GM12865 (cell line): Measurements from ENCODE around the gene GMCL2.
"Not testable (repeated sequence)": the region's sequence is repeated elsewhere in the genome, so short reads cannot be mapped to it uniquely, and the experiment has no call there.

Source experiments
- DNase-seq: peaks from one replicate; pipeline ENCODE4 v3.0.0; 2010; ENCODE audit warnings: low read depth
- H3K4me3 ChIP-seq: 2 replicates; pipeline ENCODE4 v1.5.1; 2011; ENCODE audit warnings: mild to moderate bottlenecking, low read depth, low read length, control low read depth
- TF ChIP-seq, protein P1 (sequence below): IDR thresholded peaks from 2 replicates; pipeline ENCODE4 v1.5.1; 2011; ENCODE audit warnings: low read length, control low read depth, low read depth, inconsistent platforms; ENCODE audit not compliant: insufficient read depth; ENCODE audit errors: missing control alignments

The GMCL2 gene

DNA sequence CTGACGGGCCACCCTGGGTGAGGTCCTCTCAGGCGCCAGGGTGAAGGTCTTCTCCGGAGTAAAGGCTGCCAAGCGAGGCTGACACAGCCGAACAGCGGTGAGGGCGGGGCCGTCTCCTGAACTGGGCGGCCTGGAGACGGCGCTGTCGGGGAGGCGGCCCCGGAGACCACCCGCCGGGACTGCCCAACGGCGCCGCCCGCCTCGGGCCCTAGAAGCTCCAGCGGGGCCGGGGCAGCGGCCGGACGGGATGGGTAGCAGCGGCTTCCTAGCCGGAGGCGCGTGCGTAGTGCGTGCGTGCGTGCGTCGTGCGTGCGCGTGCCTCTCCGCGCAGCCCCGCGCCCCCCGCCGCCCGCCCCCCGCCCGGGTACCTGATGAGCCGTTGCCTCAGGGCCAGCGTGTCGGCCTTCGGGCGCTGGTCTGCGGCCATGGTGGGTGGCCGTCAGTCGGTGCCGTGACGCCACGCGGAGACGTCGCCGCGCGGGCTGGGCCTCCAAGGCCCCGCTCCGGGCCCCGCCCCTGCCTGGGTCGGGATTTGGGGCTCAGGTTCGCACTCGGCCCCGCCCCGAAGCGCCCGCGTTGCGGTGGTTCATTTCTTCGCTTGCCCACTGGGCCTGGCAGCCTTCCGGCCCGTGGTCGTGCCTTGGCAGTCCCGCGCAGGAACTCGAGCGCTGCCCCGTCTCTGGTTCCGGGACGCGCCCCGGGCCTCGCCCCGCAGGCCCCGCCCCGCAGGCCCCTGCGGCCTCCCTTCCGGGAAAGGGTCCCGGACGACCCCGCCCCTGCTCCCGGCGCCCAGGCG, 45.2 kb upstream of the GMCL2 start, which contains the start of gene PHYKPL:
TSS of gene PHYKPL (minus strand) at position 679 of the 796 bp plus-strand sequence. CDS start at position 427, 252 bp downstream.
- peak; percentile 82 for DNase-seq
- peak within 1 kb of the TSS; percentile 79 for H3K4me3 ChIP-seq
- TF ChIP-seq, protein P1, sequence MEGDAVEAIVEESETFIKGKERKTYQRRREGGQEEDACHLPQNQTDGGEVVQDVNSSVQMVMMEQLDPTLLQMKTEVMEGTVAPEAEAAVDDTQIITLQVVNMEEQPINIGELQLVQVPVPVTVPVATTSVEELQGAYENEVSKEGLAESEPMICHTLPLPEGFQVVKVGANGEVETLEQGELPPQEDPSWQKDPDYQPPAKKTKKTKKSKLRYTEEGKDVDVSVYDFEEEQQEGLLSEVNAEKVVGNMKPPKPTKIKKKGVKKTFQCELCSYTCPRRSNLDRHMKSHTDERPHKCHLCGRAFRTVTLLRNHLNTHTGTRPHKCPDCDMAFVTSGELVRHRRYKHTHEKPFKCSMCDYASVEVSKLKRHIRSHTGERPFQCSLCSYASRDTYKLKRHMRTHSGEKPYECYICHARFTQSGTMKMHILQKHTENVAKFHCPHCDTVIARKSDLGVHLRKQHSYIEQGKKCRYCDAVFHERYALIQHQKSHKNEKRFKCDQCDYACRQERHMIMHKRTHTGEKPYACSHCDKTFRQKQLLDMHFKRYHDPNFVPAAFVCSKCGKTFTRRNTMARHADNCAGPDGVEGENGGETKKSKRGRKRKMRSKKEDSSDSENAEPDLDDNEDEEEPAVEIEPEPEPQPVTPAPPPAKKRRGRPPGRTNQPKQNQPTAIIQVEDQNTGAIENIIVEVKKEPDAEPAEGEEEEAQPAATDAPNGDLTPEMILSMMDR, result no peak

DNA sequence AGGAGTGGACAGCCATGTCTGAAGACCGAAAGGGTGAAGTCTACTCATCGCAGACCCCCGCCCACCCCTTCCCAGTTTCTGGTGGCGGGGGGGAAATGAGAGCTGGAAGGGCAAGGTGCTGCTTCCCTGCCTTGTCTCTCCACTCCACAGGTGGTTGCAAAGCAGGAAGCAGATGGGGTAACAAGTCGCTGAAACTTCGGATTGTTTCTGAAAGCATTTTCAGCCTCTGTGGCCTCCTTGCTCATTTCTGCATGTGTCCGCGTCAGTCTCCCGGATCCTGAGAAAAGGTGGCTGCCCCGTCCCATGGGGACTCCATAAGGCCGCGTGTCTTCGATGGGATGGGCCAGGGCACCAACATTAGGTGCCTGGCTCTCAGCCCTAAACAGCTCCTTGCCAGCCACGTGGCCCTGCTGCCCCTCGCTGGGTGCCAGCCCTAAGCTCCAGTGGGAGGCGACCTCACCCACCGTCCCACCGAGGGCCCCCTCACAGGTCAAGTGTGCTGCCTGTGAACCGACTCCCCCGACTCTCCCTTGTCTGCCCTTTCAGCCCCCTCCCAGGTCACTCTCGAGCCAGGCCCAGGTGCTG, 44.5 kb upstream of the GMCL2 start:
- peak overlapping the region; percentile 79 for H3K4me3 ChIP-seq
- TF ChIP-seq, protein P1, result no peak
- DNase-seq, result no peak

DNA sequence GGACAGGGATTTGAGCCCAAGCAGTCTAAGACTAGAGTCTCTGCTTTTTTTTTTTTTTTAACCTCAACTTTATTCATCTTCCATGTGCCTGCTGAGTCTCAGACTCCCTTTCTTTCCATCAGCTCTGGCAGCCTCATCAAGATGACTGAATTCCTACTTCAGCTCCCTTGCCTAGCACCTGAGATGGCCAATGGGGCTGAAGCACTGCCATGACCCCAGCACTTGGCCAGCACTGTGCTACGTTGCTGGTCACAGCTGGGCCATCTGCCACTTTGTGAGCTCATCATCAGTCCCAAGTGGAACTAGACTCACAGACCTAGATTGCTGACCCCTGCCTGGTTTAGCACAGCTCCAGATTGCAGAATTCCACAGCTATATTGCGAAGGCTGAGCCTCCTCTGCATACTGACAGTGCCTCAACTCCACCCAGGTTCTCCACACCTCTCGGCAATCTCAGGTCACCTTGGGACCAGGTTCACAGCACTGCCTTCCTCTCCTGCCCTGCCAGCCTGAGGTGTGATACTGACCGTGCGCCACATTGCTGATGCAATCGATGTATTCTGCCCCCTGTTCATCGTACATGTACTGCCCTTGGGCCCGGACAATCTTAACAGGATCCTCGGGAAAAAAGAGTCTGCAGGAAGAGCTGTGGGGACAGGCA, 43.8 kb upstream of the GMCL2 start:
- TF ChIP-seq, protein P1, result no peak
- no peak for DNase-seq
- H3K4me3 ChIP-seq, result peak overlapping the region; percentile 79

DNA sequence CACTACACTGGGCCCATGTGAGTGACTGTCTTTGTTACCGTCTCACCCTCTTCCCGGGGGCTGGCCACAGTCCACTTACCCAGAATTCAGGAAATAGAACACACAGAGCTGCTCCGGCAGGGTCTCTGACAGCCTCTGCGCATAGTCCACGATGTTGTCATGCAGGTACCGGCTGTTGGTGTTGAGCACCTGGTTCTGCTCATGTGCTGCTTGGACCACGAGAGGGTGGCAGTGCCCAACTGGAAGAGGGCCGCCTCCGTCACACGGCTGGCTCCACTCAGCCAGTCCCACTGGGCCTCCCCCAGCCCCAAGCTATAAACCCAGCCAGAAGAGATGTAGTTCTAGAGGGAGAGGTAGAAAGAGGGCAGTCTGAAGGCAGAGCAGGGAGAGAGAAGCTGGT, 42.7 kb upstream of the GMCL2 start:
- no peak for DNase-seq
- TF ChIP-seq, protein P1, result no peak
- no peak overlapping the region for H3K4me3 ChIP-seq

DNA sequence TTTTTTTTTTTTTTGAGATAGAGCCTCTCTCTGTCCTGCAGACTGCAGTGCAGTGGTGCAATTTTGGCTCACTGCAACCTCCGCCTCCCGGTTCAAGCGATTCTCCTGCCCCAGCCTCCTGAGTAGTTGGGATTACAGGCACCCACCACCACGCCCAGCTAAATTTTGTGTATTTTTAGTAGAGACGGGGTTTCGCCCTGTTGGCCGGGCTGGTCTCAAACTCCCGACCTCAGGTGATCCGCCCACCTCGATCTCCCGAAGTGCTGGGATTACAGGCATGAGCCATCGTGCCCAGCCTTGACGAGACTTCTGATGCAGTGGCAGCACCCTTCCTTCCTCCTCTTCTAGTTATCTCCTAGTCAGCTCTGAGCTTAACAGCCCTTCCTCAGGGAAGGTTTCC, 41.9 kb upstream of the GMCL2 start:
- not testable (repeated sequence) for DNase-seq

DNA sequence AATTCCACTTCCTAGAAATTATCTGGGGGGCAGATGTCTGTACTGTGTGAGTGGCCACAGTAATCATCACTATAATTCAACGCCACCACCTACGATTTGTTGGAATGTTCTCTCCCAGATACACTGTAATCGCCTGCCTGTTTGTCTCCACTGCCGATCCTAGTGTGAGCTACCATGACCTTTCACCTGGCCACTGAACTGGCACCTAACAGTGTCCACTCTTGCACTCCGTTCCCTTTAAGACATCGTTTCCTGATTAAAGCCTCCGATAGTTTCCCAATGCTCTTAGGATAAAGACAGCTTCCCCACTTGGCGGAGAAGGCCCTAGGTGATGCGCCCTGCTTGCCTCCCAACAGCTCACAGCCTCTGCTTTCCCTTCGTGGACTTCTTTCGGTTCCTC, 41.4 kb upstream of the GMCL2 start:
- H3K4me3 ChIP-seq, result no peak overlapping the region
- DNase-seq, result no peak
- TF ChIP-seq, protein P1, result no peak

More for the DNA sequence above, 41.9 kb upstream of the GMCL2 start:
- not testable (repeated sequence) for H3K4me3 ChIP-seq

DNA sequence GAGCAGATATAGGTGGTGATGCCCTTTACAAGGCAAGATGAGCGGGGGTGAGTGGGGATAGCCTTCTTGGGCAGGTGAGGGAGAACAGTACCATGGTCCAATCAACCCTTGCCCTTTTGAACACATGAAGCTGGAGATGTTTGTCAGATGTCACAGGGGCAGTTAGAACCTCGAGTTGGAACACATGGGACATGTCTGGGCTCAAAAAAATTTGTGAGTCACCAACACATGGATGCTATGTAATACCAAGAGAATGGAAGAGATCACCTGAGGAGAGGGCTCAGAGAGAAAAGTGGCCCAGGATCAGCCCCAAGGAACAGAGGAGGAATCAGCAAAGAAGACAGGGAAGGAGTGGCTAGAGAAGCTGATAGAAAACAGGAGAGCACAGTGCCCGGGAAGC, 40.8 kb upstream of the GMCL2 start:
- DNase-seq, result no peak
- H3K4me3 ChIP-seq, result no peak overlapping the region
- TF ChIP-seq, protein P1, result no peak
